Stomach (tissue), 19 donors: ENCODE data around the gene IQCM. TPM values are rescaled to one million over a fixed set of nuclear protein-coding genes. Genes with fewer than 3 reads are reported as not detected.

Source experiments
- DNase-seq, 2 donors: peaks; one replicate each; pipeline versions ENCODE4 v3.0.0 to v3.0.0-alpha.2; 2013 to 2019
- H3K27ac ChIP-seq, 5 donors: fragments of 200-600 bp in 4 of 5; sonication (generic) in 4 of 5; one replicate each; pipeline ENCODE4 v1.5.1; 2013 to 2019; ENCODE audit warnings: mild to moderate bottlenecking in 1 of 5, moderate library complexity in 1 of 5
- H3K27me3 ChIP-seq, 3 donors: fragments of 200-600 bp; sonication (generic); one replicate each; pipeline ENCODE4 v1.5.1; 2017 to 2019; ENCODE audit warnings: mixed run types in 1 of 3
- H3K36me3 ChIP-seq, 4 donors: fragments of 200-600 bp; sonication (generic); 1 replicate in 3 of 4; 2 replicates in 1 of 4; pipeline ENCODE4 v1.5.1; 2016 to 2019
- H3K4me1 ChIP-seq, 4 donors: fragments of 200-600 bp; sonication (generic); one replicate each; pipeline ENCODE4 v1.5.1; 2016 to 2019
- H3K4me3 ChIP-seq, 4 donors: fragments of 200-600 bp; sonication (generic) in 3 of 4; one replicate each; pipeline ENCODE4 v1.5.1; 2016 to 2019; ENCODE audit warnings: mild to moderate bottlenecking in 1 of 4
- H3K9me3 ChIP-seq, 4 donors: fragments of 200-600 bp; sonication (generic); one replicate each; pipeline ENCODE4 v1.5.1; 2016 to 2019
- EP300 ChIP-seq: sonication (generic); formaldehyde crosslinking; IDR thresholded peaks from one replicate; pipeline ENCODE4 v1.6.1; 2017; ENCODE audit warnings: antibody characterized with exemption
- POLR2A ChIP-seq, 4 donors: fragments of 450-650 bp; IDR thresholded peaks; one replicate each; pipeline ENCODE4 v1.6.1; 2016; ENCODE audit warnings: antibody characterized with exemption in 4 of 4, control low read depth in 2 of 4, mild to moderate bottlenecking in 1 of 4, moderate library complexity in 1 of 4
- POLR2AphosphoS5 ChIP-seq, 3 donors: sonication (generic); formaldehyde crosslinking; IDR thresholded peaks; one replicate each; pipeline ENCODE4 v1.6.1; 2016; ENCODE audit warnings: antibody characterized with exemption in 3 of 3
- WGBS, 5 donors: extraction: QIAGEN DNeasy Blood & Tissue Kit in 3 of 5; methylation state at CpG; one replicate each; pipeline versions ENCODE4 v1.1.5 to v1.1.7; 2013 to 2018; 5-methylcytosine and 5-hydroxymethylcytosine counted together
- intact Hi-C: fragments of 100-400 bp; cut with DNase I; formaldehyde crosslinking; loops from one replicate; pipeline ENCODE4 v1.15.1; 2023; ENCODE audit warnings: low total_unique reads
- long read RNA-seq, 10 donors: transcript quantifications; one replicate each; lab custom pipeline, GENCODE V29; 2026
- polyA plus RNA-seq, 3 donors: library from polyadenylated mRNA; stranded (reverse); fragments of 200-250 nt; gene quantifications; one replicate each; pipeline ENCODE4 v1.2.3, GENCODE V29; 2013
- total RNA-seq, 5 donors: library from RNA; depleted of rRNA; stranded (reverse); fragments of >200 nt; gene quantifications; one replicate each; pipeline versions ENCODE4 v1.1.0 to v1.2.3, GENCODE V29; 2014 to 2016
- TF ChIP-seq, protein P1 (sequence below), 7 experiments: fragments of 450-650 bp in 4 of 7; fragments of 200-600 bp in 3 of 7; sonication (generic) in 3 of 7; IDR thresholded peaks; one replicate each; pipeline ENCODE4 v1.5.1; 2016 to 2019; ENCODE audit warnings: antibody characterized with exemption in 7 of 7, control low read depth in 2 of 7, mild to moderate bottlenecking in 1 of 7
- donor health status: healthy with polysubstance abuse.
- donor health status: Bipolar disorder and iron deficiency.
- donor health status: healthy.

Gene IQCM
- total RNA-seq (not detected), polyA plus RNA-seq (not detected)
- long read RNA-seq, donor 1: 0 reads
- long read RNA-seq, donor 2: 0 reads
- long read RNA-seq, donor 3: 0 reads
- long read RNA-seq, donor 4: 0 reads
- long read RNA-seq, donor 5: 0 reads
- long read RNA-seq, donor 6: 0 reads
- long read RNA-seq, donor 7: 0 reads
- long read RNA-seq, donor 8: 0 reads
- long read RNA-seq, donor 9: 0 reads
- long read RNA-seq, donor 10: 0 reads

DNA sequence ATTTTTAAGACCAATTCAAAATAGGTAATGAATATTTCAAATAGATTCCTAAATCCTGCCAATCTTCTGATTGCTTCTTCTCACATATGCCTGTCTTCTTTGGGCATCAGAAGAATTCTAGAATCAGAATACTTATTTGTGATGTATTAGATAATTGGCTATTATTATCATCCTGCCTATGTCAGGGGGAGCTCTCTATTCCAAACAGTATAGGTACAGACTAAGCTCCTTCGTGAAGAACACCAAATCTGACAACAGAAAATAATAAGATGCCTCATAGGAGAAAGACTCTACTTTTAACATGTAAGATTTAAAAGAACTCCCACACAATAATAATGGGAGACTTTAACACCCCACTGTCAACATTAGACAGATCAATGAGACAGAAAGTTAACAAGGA lies at the start of gene IQCM:
TSS of gene IQCM (minus strand) at position 101 of the 400 bp plus-strand sequence. CDS start 73,152 bp downstream, outside the sequence.
- DNase-seq: no peak
- intact Hi-C loops: no loop called here
- Histone ChIP-seq H3K27ac (no peak within 1 kb of the TSS), H3K4me3 (no peak within 1 kb of the TSS), H3K36me3 (no peaks in the 10 kb centered on the region), H3K4me1 (no peaks in the 10 kb centered on the region), H3K9me3 (no peaks in the 10 kb centered on the region), H3K27me3 (no peaks in the 10 kb centered on the region)
- 44 to 64% (median 56%) methylated on average over 1 of the region's 1 CpG for WGBS, 5 donors
- no peak for TF ChIP-seq POLR2A (IDR thresholded peaks at IDR 0.05)
- TF ChIP-seq POLR2AphosphoS5 (IDR thresholded peaks at IDR 0.05): no peak
- TF ChIP-seq, protein P1, sequence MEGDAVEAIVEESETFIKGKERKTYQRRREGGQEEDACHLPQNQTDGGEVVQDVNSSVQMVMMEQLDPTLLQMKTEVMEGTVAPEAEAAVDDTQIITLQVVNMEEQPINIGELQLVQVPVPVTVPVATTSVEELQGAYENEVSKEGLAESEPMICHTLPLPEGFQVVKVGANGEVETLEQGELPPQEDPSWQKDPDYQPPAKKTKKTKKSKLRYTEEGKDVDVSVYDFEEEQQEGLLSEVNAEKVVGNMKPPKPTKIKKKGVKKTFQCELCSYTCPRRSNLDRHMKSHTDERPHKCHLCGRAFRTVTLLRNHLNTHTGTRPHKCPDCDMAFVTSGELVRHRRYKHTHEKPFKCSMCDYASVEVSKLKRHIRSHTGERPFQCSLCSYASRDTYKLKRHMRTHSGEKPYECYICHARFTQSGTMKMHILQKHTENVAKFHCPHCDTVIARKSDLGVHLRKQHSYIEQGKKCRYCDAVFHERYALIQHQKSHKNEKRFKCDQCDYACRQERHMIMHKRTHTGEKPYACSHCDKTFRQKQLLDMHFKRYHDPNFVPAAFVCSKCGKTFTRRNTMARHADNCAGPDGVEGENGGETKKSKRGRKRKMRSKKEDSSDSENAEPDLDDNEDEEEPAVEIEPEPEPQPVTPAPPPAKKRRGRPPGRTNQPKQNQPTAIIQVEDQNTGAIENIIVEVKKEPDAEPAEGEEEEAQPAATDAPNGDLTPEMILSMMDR (IDR thresholded peaks at IDR 0.05): no peak
- no peak for TF ChIP-seq EP300

- peaks cover 0 to 12% (median 4%) of the 10 kb centered on the region in 4 donors for H3K9me3 ChIP-seq
- H3K36me3 ChIP-seq: no peaks in the 10 kb centered on the region
- H3K4me3 ChIP-seq: no peak overlapping the region
- intact Hi-C loops: no loop called here
- TF ChIP-seq POLR2AphosphoS5 (IDR thresholded peaks at IDR 0.05) (no peak), POLR2A (IDR thresholded peaks at IDR 0.05) (no peak), EP300 (no peak)
- TF ChIP-seq, protein P1 (IDR thresholded peaks at IDR 0.05): no peak
- no peak overlapping the region for H3K27ac ChIP-seq
- 69 to 81% (median 73%) methylated on average over 3 of the region's 3 CpGs for WGBS, 5 donors
- H3K27me3 ChIP-seq: no peaks in the 10 kb centered on the region
- no peak for DNase-seq
- H3K4me1 ChIP-seq: no peaks in the 10 kb centered on the region
Measured at GRCh38 chr4:149857446-149857845, 41.8 kb upstream of the IQCM start.

DNA sequence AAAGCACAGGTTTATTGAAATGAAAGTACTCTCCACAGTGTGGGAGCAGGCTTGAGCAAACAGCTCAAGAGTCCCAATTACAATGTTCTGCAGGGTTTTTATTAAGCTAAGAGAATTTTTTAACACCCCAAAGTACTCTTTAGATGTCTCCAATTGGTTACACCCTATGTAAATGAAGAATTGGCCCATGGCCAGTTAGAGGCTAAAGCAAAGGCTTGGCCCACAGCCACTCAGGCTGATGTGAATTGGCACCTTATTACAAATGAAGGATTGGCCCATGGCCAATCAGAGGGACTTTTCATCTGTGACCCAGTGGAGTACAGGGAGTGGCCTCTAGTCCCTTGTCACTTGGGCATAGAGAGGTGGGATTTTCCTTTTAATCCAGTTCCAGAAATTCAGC lies 30.1 kb upstream of the IQCM start:
- Histone ChIP-seq H3K27ac (no peak overlapping the region), H3K4me3 (no peak overlapping the region), H3K27me3 (no peaks in the 10 kb centered on the region), H3K4me1 (no peaks in the 10 kb centered on the region), H3K9me3 (peaks cover 0 to 7% (median 4%) of the 10 kb centered on the region in 4 donors), H3K36me3 (no peaks in the 10 kb centered on the region)
- intact Hi-C loops: no loop called here
- no peak for DNase-seq
- TF ChIP-seq EP300: no peak
- TF ChIP-seq POLR2A (IDR thresholded peaks at IDR 0.05): no peak
- TF ChIP-seq, protein P1 (IDR thresholded peaks at IDR 0.05): no peak
- TF ChIP-seq POLR2AphosphoS5 (IDR thresholded peaks at IDR 0.05): no peak

GRCh38 chr4:149841686-149842085 lies 26.0 kb upstream of the IQCM start:
- no peak for DNase-seq
- H3K36me3 ChIP-seq: no peaks in the 10 kb centered on the region
- 72 to 83% (median 78%) methylated on average over 1 of the region's 1 CpG for WGBS, 5 donors
- H3K4me1 ChIP-seq: no peaks in the 10 kb centered on the region
- no peak overlapping the region for H3K4me3 ChIP-seq
- H3K9me3 ChIP-seq: peaks cover 0 to 4% (median 2%) of the 10 kb centered on the region in 4 donors
- intact Hi-C loops: no loop called here
- H3K27ac ChIP-seq: no peak overlapping the region
- H3K27me3 ChIP-seq: no peaks in the 10 kb centered on the region
- TF ChIP-seq POLR2A (IDR thresholded peaks at IDR 0.05) (no peak), POLR2AphosphoS5 (IDR thresholded peaks at IDR 0.05) (no peak), EP300 (no peak)
- TF ChIP-seq, protein P1 (IDR thresholded peaks at IDR 0.05): no peak
